Skin of body (tissue), 2 donors: ENCODE data around the gene RARA. TPM values are rescaled to one million over a fixed set of nuclear protein-coding genes. Genes with fewer than 3 reads are reported as not detected.
"Not testable (repeated sequence)": the region's sequence is repeated elsewhere in the genome, so short reads cannot be mapped to it uniquely, and the experiment has no call there.

Experiments used
- DNase-seq: peaks from one replicate; lab custom pipeline; 2025; lab: John Stamatoyannopoulos, UW
- total RNA-seq: library from RNA; depleted of rRNA; stranded (reverse); fragments of >200 nt; gene quantifications from one replicate; pipeline ENCODE4 v1.2.3, GENCODE V29; 2014

The RARA gene
- total RNA-seq, 1 donor from 2014 or later, result 19.4 TPM

GRCh38 chr17:40356990-40357881 is 48.3 kb downstream of the RARA start:
- no peak for DNase-seq

- peak; percentile 83 for DNase-seq
These were observed 49.5 kb downstream of the RARA start for GRCh38 chr17:40358323-40359038.

GRCh38 chr17:40360091-40360490 is 51.1 kb downstream of the RARA start:
- no peak for DNase-seq

GRCh38 chr17:40361063-40361924 is 52.3 kb downstream of the RARA start:
- DNase-seq, result no peak

- DNase-seq, result no peak
These were observed 53.1 kb downstream of the RARA start for GRCh38 chr17:40361925-40362695.

- no peak for DNase-seq
These were observed 53.7 kb downstream of the RARA start for GRCh38 chr17:40362696-40363110.

- no peak for DNase-seq
These were observed 54.3 kb downstream of the RARA start for GRCh38 chr17:40363111-40363827.

GRCh38 chr17:40364121-40364861 is 55.3 kb downstream of the RARA start, which contains the start of gene GJD3:
Gene GJD3 (minus strand): TSS chr17:40364737. CDS start chr17:40363815, 922 bp downstream.
- DNase-seq, result no peak

GRCh38 chr17:40364906-40365305 is 55.9 kb downstream of the RARA start:
- DNase-seq, result no peak

GRCh38 chr17:40366076-40366860 is 57.3 kb downstream of the RARA start:
- DNase-seq, result no peak

GRCh38 chr17:40366861-40367518 is 58.0 kb downstream of the RARA start:
- no peak for DNase-seq

GRCh38 chr17:40367728-40368127 is 58.7 kb downstream of the RARA start:
- not testable (repeated sequence) for DNase-seq

GRCh38 chr17:40369923-40370322 is 60.9 kb downstream of the RARA start:
- DNase-seq, result no peak

GRCh38 chr17:40371261-40371929 is 62.4 kb downstream of the RARA start:
- no peak for DNase-seq

- no peak for DNase-seq
These were observed 63.1 kb downstream of the RARA start for GRCh38 chr17:40372031-40372430.

- DNase-seq, result not testable (repeated sequence)
These were observed 63.7 kb downstream of the RARA start for GRCh38 chr17:40372644-40373043.

GRCh38 chr17:40373324-40373723 is 64.3 kb downstream of the RARA start:
- no peak for DNase-seq
